H1 (cell line): ENCODE results near the gene PAOX. TPM values are rescaled to one million over a fixed set of nuclear protein-coding genes. Genes with fewer than 3 reads are reported as not detected.

Experiments used
- CTCF ChIA-PET: fragments of 300-600 bp; sonication (Branson Sonifier 250); formaldehyde crosslinking; loops from one replicate; lab custom pipeline; 2021; ENCODE audit not compliant: partially characterized antibody; lab: Charles Lee
- POLR2A ChIA-PET: fragments of 300-600 bp; sonication (Branson Sonifier 250); formaldehyde crosslinking; loops from one replicate; lab custom pipeline; 2021; ENCODE audit warnings: inconsistent platforms; ENCODE audit not compliant: partially characterized antibody; lab: Charles Lee
- DNase-seq, 2 experiments: peaks; one replicate each; pipeline versions ENCODE4 v3.0.0 to v3.0.0-alpha.2; 2010 to 2022; ENCODE audit warnings: low spot score in 2 of 2, low read depth in 1 of 2, mixed read lengths in 1 of 2
- FAIRE-seq: peaks from 2 replicates; lab custom pipeline; 2011; peaks lifted over from hg19 to GRCh38; lab: Jason Lieb, UNC
- H2AFZ ChIP-seq: 2 replicates; pipeline ENCODE4 v1.8.1; 2012; ENCODE audit warnings: low read length, inconsistent platforms
- H2AK5ac ChIP-seq: 2 replicates; pipeline ENCODE4 v1.6.1; 2013; ENCODE audit warnings: low read depth, low read length
- H2BK120ac ChIP-seq: replicated peaks from 2 replicates; pipeline ENCODE3; 2013; ENCODE audit warnings: low read depth, low read length, inconsistent platforms
- H2BK12ac ChIP-seq: 2 replicates; pipeline ENCODE4 v1.6.1; 2013; ENCODE audit warnings: low read depth, low read length
- H2BK15ac ChIP-seq: 2 replicates; pipeline ENCODE4 v1.6.1; 2013; ENCODE audit warnings: low read length
- H2BK20ac ChIP-seq: 2 replicates; pipeline ENCODE4 v1.6.1; 2013; ENCODE audit warnings: low read length
- H2BK5ac ChIP-seq: 2 replicates; pipeline ENCODE4 v1.6.1; 2013; ENCODE audit warnings: low read depth, low read length
- H3K14ac ChIP-seq: 2 replicates; pipeline ENCODE4 v1.6.1; 2013; ENCODE audit warnings: inconsistent platforms; ENCODE audit not compliant: insufficient read length
- H3K18ac ChIP-seq: 2 replicates; pipeline ENCODE4 v1.6.1; 2013; ENCODE audit warnings: low read length; ENCODE audit errors: extremely low read depth
- H3K23ac ChIP-seq: 2 replicates; pipeline ENCODE4 v1.6.1; 2013; ENCODE audit warnings: inconsistent platforms; ENCODE audit not compliant: insufficient read length
- H3K23me2 ChIP-seq: 2 replicates; pipeline ENCODE4 v1.6.1; 2013; ENCODE audit warnings: low read depth, low read length
- H3K27ac ChIP-seq: 2 replicates; pipeline ENCODE4 v1.6.1; 2011; ENCODE audit warnings: low read depth, low read length, inconsistent platforms
- H3K27me3 ChIP-seq, 4 experiments: replicated peaks in 1 of 4; 1 replicate in 1 of 4; 2 replicates in 3 of 4; pipeline versions ENCODE4 v1.6.1 to v1.8.1; 2011 to 2013; ENCODE audit warnings: low read length in 3 of 4, mild to moderate bottlenecking in 3 of 4, inconsistent platforms in 2 of 4, mixed read lengths in 2 of 4, moderate library complexity in 1 of 4; ENCODE audit not compliant: control insufficient read depth in 3 of 4, insufficient read depth in 3 of 4; ENCODE audit errors: extremely low read depth in 1 of 4
- H3K36me3 ChIP-seq, 4 experiments: 2 replicates each; pipeline versions ENCODE4 v1.6.1 to v1.8.1; 2011 to 2013; ENCODE audit warnings: mild to moderate bottlenecking in 4 of 4, low read length in 3 of 4, moderate library complexity in 2 of 4, control low read depth in 1 of 4, inconsistent platforms in 1 of 4; ENCODE audit not compliant: insufficient read depth in 4 of 4, control insufficient read depth in 2 of 4
- H3K4ac ChIP-seq: replicated peaks from 2 replicates; pipeline ENCODE3; 2013; ENCODE audit warnings: low read length, low read depth, mixed read lengths, inconsistent platforms; ENCODE audit not compliant: insufficient read length
- H3K4me1 ChIP-seq, 4 experiments: replicated peaks in 1 of 4; 1 replicate in 1 of 4; 2 replicates in 3 of 4; pipeline versions ENCODE4 v1.6.1 to v1.8.1; 2011 to 2013; ENCODE audit warnings: low read length in 3 of 4, inconsistent platforms in 2 of 4, mixed read lengths in 1 of 4; ENCODE audit not compliant: insufficient read depth in 4 of 4, control insufficient read depth in 3 of 4
- H3K4me2 ChIP-seq, 2 experiments: 2 replicates each; pipeline versions ENCODE4 v1.6.1 to v1.8.1; 2011 to 2013; ENCODE audit warnings: low read depth in 2 of 2, low read length in 2 of 2, control low read depth in 1 of 2, inconsistent platforms in 1 of 2, mild to moderate bottlenecking in 1 of 2; ENCODE audit not compliant: insufficient read depth in 1 of 2
- H3K4me3 ChIP-seq, 4 experiments: fragments of 200-600, 300-600 bp in 1 of 4; sonication (generic), shearing (Covaris generic), sonication (Bioruptor Twin) in 1 of 4; 2 replicates each; pipeline versions ENCODE4 v1.5.1 to v1.8.1; 2011 to 2016; ENCODE audit warnings: low read length in 4 of 4, low read depth in 3 of 4, control low read depth in 2 of 4, inconsistent platforms in 2 of 4, mild to moderate bottlenecking in 2 of 4, mixed read lengths in 1 of 4, moderate library complexity in 1 of 4; ENCODE audit not compliant: insufficient read depth in 2 of 4; ENCODE audit errors: extremely low read depth in 1 of 4
- H3K56ac ChIP-seq: replicated peaks from 2 replicates; pipeline ENCODE3; 2013; ENCODE audit warnings: low read depth, mild to moderate bottlenecking, mixed read lengths, low read length, inconsistent platforms; ENCODE audit not compliant: insufficient read length
- H3K79me1 ChIP-seq: 2 replicates; pipeline ENCODE4 v1.6.1; 2013; ENCODE audit warnings: low read depth, low read length, control low read depth
- H3K79me2 ChIP-seq, 2 experiments: 2 replicates each; pipeline versions ENCODE4 v1.6.1 to v1.8.1; 2012 to 2013; ENCODE audit warnings: low read length in 2 of 2, mild to moderate bottlenecking in 2 of 2, inconsistent platforms in 1 of 2; ENCODE audit not compliant: insufficient read depth in 2 of 2, control insufficient read depth in 1 of 2
- H3K9ac ChIP-seq, 4 experiments: replicated peaks in 1 of 4; 1 replicate in 1 of 4; 2 replicates in 3 of 4; pipeline versions ENCODE4 v1.6.1 to v1.8.1; 2011 to 2013; ENCODE audit warnings: low read depth in 3 of 4, low read length in 3 of 4, control low read depth in 2 of 4, mild to moderate bottlenecking in 2 of 4, moderate library complexity in 2 of 4, inconsistent platforms in 1 of 4; ENCODE audit errors: extremely low read depth in 1 of 4
- H3K9me3 ChIP-seq, 2 experiments: 2 replicates each; pipeline versions ENCODE4 v1.6.1 to v1.8.1; 2012 to 2013; ENCODE audit warnings: mild to moderate bottlenecking in 2 of 2, moderate library complexity in 2 of 2, control low read depth in 1 of 2, inconsistent platforms in 1 of 2, low read depth in 1 of 2, low read length in 1 of 2, mixed read lengths in 1 of 2; ENCODE audit not compliant: insufficient read depth in 2 of 2
- H4K20me1 ChIP-seq, 2 experiments: replicated peaks in 1 of 2; 2 replicates each; pipeline versions ENCODE3 to v1.8.1; 2011 to 2013; ENCODE audit warnings: inconsistent platforms in 2 of 2, low read length in 2 of 2, mild to moderate bottlenecking in 1 of 2; ENCODE audit not compliant: insufficient read depth in 2 of 2, control insufficient read depth in 1 of 2
- H4K5ac ChIP-seq: 2 replicates; pipeline ENCODE4 v1.6.1; 2013; ENCODE audit warnings: low read length, low read depth, mixed read lengths, inconsistent platforms; ENCODE audit not compliant: insufficient read length
- H4K8ac ChIP-seq: 2 replicates; pipeline ENCODE4 v1.8.0; 2013; ENCODE audit warnings: mild to moderate bottlenecking, moderate library complexity, low read length, inconsistent platforms; ENCODE audit not compliant: insufficient read depth; ENCODE audit errors: extremely low read depth
- H4K91ac ChIP-seq: replicated peaks from 2 replicates; pipeline ENCODE3; 2013; ENCODE audit warnings: low read length, mixed read lengths, inconsistent platforms; ENCODE audit not compliant: insufficient read length
- ASH2L ChIP-seq: fragments of 200-600, 300-600 bp; sonication (generic); IDR thresholded peaks from one replicate; pipeline ENCODE4 v1.7.1; 2017; ENCODE audit warnings: low read length
- CEBPB ChIP-seq: IDR thresholded peaks from 2 replicates; pipeline ENCODE4 v1.6.1; 2012; ENCODE audit warnings: low read depth, low read length
- CTBP2 ChIP-seq: IDR thresholded peaks from 2 replicates; pipeline ENCODE4 v1.7.0; 2011; ENCODE audit warnings: borderline replicate concordance, mild to moderate bottlenecking, moderate library complexity, mixed read lengths, low read length; ENCODE audit not compliant: insufficient read depth, insufficient read length
- FOSL1 ChIP-seq: IDR thresholded peaks from 2 replicates; pipeline ENCODE4 v1.6.1; 2011; ENCODE audit warnings: mild to moderate bottlenecking, low read depth, low read length, moderate library complexity; ENCODE audit not compliant: insufficient read depth
- JUN ChIP-seq: IDR thresholded peaks from 2 replicates; pipeline ENCODE4 v1.6.1; 2011; ENCODE audit warnings: low read depth, mild to moderate bottlenecking, improper control_type of control experiment, low read length
- KDM4A ChIP-seq: IDR thresholded peaks from one replicate; pipeline ENCODE4 v1.7.1; 2012; ENCODE audit warnings: low read depth, mild to moderate bottlenecking, moderate library complexity, low read length, inconsistent platforms; ENCODE audit not compliant: severe bottlenecking
- NANOG ChIP-seq: IDR thresholded peaks from 2 replicates; pipeline ENCODE4 v1.6.1; 2011; ENCODE audit warnings: low read length, low read depth, mild to moderate bottlenecking, inconsistent platforms; ENCODE audit not compliant: insufficient read depth, poor library complexity, severe bottlenecking
- POLR2A ChIP-seq, 2 experiments: IDR thresholded peaks; 1 replicate in 1 of 2; 2 replicates in 1 of 2; pipeline ENCODE4 v1.6.1; 2011; ENCODE audit warnings: low read depth in 2 of 2, low read length in 2 of 2, mild to moderate bottlenecking in 2 of 2; ENCODE audit errors: control extremely low read depth in 1 of 2
- TAF1 ChIP-seq: IDR thresholded peaks from 2 replicates; pipeline ENCODE4 v1.6.1; 2011; ENCODE audit warnings: mild to moderate bottlenecking, low read depth, low read length
- WGBS, 2 experiments: shearing (Covaris generic) in 1 of 2; methylation state at CpG; one replicate each; pipeline versions ENCODE4 v1.1.6 to v1.1.7; 2013 to 2015; ENCODE audit warnings: low lambda C conversion rate in 2 of 2, mixed read lengths in 2 of 2, inconsistent platforms in 1 of 2, low coverage in 1 of 2, missing lambda C conversion rate in 1 of 2; ENCODE audit not compliant: insufficient replicate concordance in 2 of 2, insufficient coverage in 1 of 2, insufficient read length in 1 of 2; ENCODE audit errors: extremely low coverage in 1 of 2, missing lambda C conversion rate in 1 of 2; 5-methylcytosine and 5-hydroxymethylcytosine counted together
- polyA plus RNA-seq, 7 experiments: library from polyadenylated mRNA; depleted of rRNA in 3 of 7; stranded (reverse) in 5 of 7; unstranded in 2 of 7; fragments of >200 nt in 5 of 7; fragments of 200-250 nt in 2 of 7; gene quantifications; 1 replicate in 5 of 7; 2 replicates in 1 of 7; 4 replicates in 1 of 7; pipeline versions ENCODE4 v1.2.1 to v1.2.3, GENCODE V29; 2011 to 2013; ENCODE audit warnings: missing spikeins in 2 of 7, mixed read lengths in 2 of 7
- total RNA-seq: library from RNA; stranded (reverse); fragmentation: NEBNext Ultra II Directional; extraction: Animal tissue kit (Norgen Biotek cat#: 25700); gene quantifications from 2 replicates; pipeline ENCODE4 v1.2.1, GENCODE V29; 2021

PAOX gene
- total and polyA plus RNA-seq, 2 of the 8 experiments (the other 6 are each of a cell fraction or from before 2014, with no cell fraction given) = 3.7 to 4.3 TPM

- H3K23me2 ChIP-seq = peaks cover 6% of the 10 kb centered on the region; the same call in 1 of the 2 replicates
- H3K4me2 ChIP-seq = peak within 1 kb of the TSS; percentile 76 to 80
- H3K79me2 ChIP-seq = no peaks in the 10 kb centered on the region
- H4K8ac ChIP-seq = peak within 1 kb of the TSS; percentile 83
- H3K27me3 ChIP-seq = peaks cover 0 to 19% (median 7%) of the 10 kb centered on the region in 4 experiments; a peak in 5 of 7 replicates
- H2AFZ ChIP-seq = peak within 1 kb of the TSS; percentile 19; the same call in 1 of the 2 replicates
- H3K18ac ChIP-seq = peak within 1 kb of the TSS; percentile 93
- peaks cover 3 to 7% (median 6%) of the 10 kb centered on the region in 4 experiments; a peak in 7 of 8 replicates for H3K36me3 ChIP-seq
- 4% methylated on average over 49 of the region's 83 CpGs; no CpG with 5 or more reads in 1 of the 2 experiments for WGBS, 2 experiments
- H3K9me3 ChIP-seq = no peaks in the 10 kb centered on the region
- peak within 1 kb of the TSS; percentile 54 for H2BK120ac ChIP-seq
- H2BK12ac ChIP-seq = 0 out of 2 replicates have a peak within 1 kb of the TSS, but pooled peaks have one; percentile 27
- no peak within 1 kb of the TSS for H3K14ac ChIP-seq
- H3K23ac ChIP-seq = no peak within 1 kb of the TSS
- H4K20me1 ChIP-seq = peaks cover 7 to 16% of the 10 kb centered on the region in 2 experiments
- peak within 1 kb of the TSS; percentile 46 to 90 (median 67); a peak in 6 of 7 replicates for H3K9ac ChIP-seq
- ChIA-PET CTCF (interaction anchor here (0.6 to 4.9 kb wide), 4 partner anchors 12 to 28 kb away, joined by 3 to 57 read pairs (median 9); no protein-coding TSS in a partner anchor), POLR2A (interaction anchor here (0.9 to 5.0 kb wide), 14 partner anchors 11 to 50 kb away, joined by 3 to 38 read pairs (median 6); partner anchors contain the start of genes CALY, ECHS1 and PRAP1)
- H3K4ac ChIP-seq = peak within 1 kb of the TSS; percentile 91
- FAIRE-seq (no peak), DNase-seq (peak; percentile 67 to 95)
- H3K79me1 ChIP-seq = no peaks in the 10 kb centered on the region; the same call in 1 of the 2 replicates
- no peak within 1 kb of the TSS; the same call in 1 of the 2 replicates for H3K27ac ChIP-seq
- peak within 1 kb of the TSS; percentile 98; the same call in 1 of the 2 replicates for H2BK15ac ChIP-seq
- peak within 1 kb of the TSS; percentile 46 for H3K56ac ChIP-seq
- peak within 1 kb of the TSS; percentile 95 for H4K5ac ChIP-seq
- H2AK5ac ChIP-seq = no peak within 1 kb of the TSS
- peak within 1 kb of the TSS; percentile 51 to 78 (median 68) for H3K4me3 ChIP-seq
- H3K4me1 ChIP-seq = peaks cover 0 to 6% (median 3%) of the 10 kb centered on the region in 4 experiments; a peak in 4 of 7 replicates
- H2BK5ac ChIP-seq = peak within 1 kb of the TSS; percentile 52; the same call in 1 of the 2 replicates
- H2BK20ac ChIP-seq = no peak within 1 kb of the TSS
- H4K91ac ChIP-seq = peak within 1 kb of the TSS; percentile 54
- TF ChIP-seq KDM4A (peak; percentile 77), ASH2L (peak; percentile 59), FOSL1 (no peak), CEBPB (no peak), CTBP2 (no peak), JUN (no peak), TAF1 (peak; percentile 62; the same call in 1 of the 2 replicates), POLR2A (IDR thresholded peaks at IDR 0.05; ENCODE audit: control extremely low read depth in 1 of 2, low read depth in 2 of 2, low read length in 2 of 2) (peak in 1 of 2 experiments; percentile 80; a peak in 2 of 3 replicates), NANOG (no peak)
Observed at GRCh38 chr10:133357285-133358161, 21.5 kb upstream of the PAOX start, which contains the start of gene FUOM. TSS of gene FUOM (minus strand) at chr10:133358019. CDS start at chr10:133358007, 12 bp downstream.
